NCI-H510A (cell line): ENCODE measurements around the gene CNKSR3.
"Not testable (repeated sequence)": the region's sequence is repeated elsewhere in the genome, so short reads cannot be mapped to it uniquely, and the experiment has no call there.

ENCODE experiments used
- DNase-seq: peaks from one replicate; lab custom pipeline; 2025; lab: John Stamatoyannopoulos, UW

The CNKSR3 gene

GRCh38 chr6:154528310-154528915 lies 17.9 kb upstream of the CNKSR3 start:
- no peak for DNase-seq

- DNase-seq: no peak
Measured at GRCh38 chr6:154526996-154527395, 16.5 kb upstream of the CNKSR3 start.

GRCh38 chr6:154522576-154522975 lies 12.1 kb upstream of the CNKSR3 start:
- no peak for DNase-seq

GRCh38 chr6:154521412-154521811 lies 10.9 kb upstream of the CNKSR3 start:
- DNase-seq: no peak

- no peak for DNase-seq
Measured at GRCh38 chr6:154520280-154520679, 9.8 kb upstream of the CNKSR3 start.

- DNase-seq: no peak
Measured at GRCh38 chr6:154518396-154518795, 7.9 kb upstream of the CNKSR3 start.

- no peak for DNase-seq
Measured at GRCh38 chr6:154516276-154516675, 5.8 kb upstream of the CNKSR3 start.

GRCh38 chr6:154515826-154516225 lies 5.3 kb upstream of the CNKSR3 start:
- no peak for DNase-seq

- not testable (repeated sequence) for DNase-seq
Measured at GRCh38 chr6:154515076-154515475, 4.6 kb upstream of the CNKSR3 start.

GRCh38 chr6:154514481-154514880 lies 4.0 kb upstream of the CNKSR3 start:
- no peak for DNase-seq

- no peak for DNase-seq
Measured at GRCh38 chr6:154513601-154514320, 3.3 kb upstream of the CNKSR3 start.

- DNase-seq: no peak
Measured at GRCh38 chr6:154512201-154512600, 1.7 kb upstream of the CNKSR3 start.

- no peak for DNase-seq
Measured at GRCh38 chr6:154511791-154512190, 1.3 kb upstream of the CNKSR3 start.

GRCh38 chr6:154509421-154510143 lies 903 bp downstream of the CNKSR3 start:
- DNase-seq: no peak

- no peak for DNase-seq
Measured at GRCh38 chr6:154508573-154509375, 1.7 kb downstream of the CNKSR3 start.

GRCh38 chr6:154506991-154507898 lies 3.2 kb downstream of the CNKSR3 start:
- no peak for DNase-seq

- no peak for DNase-seq
Measured at GRCh38 chr6:154506582-154506981, 3.9 kb downstream of the CNKSR3 start.

GRCh38 chr6:154506108-154506507 lies 4.4 kb downstream of the CNKSR3 start:
- no peak for DNase-seq

GRCh38 chr6:154504865-154505449 lies 5.5 kb downstream of the CNKSR3 start:
- no peak for DNase-seq

- no peak for DNase-seq
Measured at GRCh38 chr6:154504102-154504501, 6.4 kb downstream of the CNKSR3 start.

GRCh38 chr6:154503658-154504057 lies 6.8 kb downstream of the CNKSR3 start:
- no peak for DNase-seq
